22Rv1 (cell line): ENCODE measurements around the gene RANBP1.

Experiments used
- CTCF ChIP-seq: fragments of 450-650 bp; IDR thresholded peaks from 2 replicates; pipeline ENCODE4 v1.5.1; 2017; ENCODE audit warnings: mild to moderate bottlenecking
- ZFX ChIP-seq: fragments of 450-650 bp; IDR thresholded peaks from 2 replicates; pipeline ENCODE4 v1.6.1; 2017; ENCODE audit warnings: antibody characterized with exemption, borderline replicate concordance

- TF ChIP-seq CTCF (no peak), ZFX (no peak)
Measured at GRCh38 chr22:20107951-20108756, 7.8 kb upstream of the RANBP1 start.
